ENCODE measurements around the gene ATP6V0A4.

ATP6V0A4 gene

GRCh38 chr7:138825049-138825721, 27.2 kb upstream of the ATP6V0A4 start:
- TF ChIP-seq CTCF (conservative IDR thresholded peaks at IDR 0.05; ENCODE audit: low read depth, low read length): no peak
- H3K4me2 ChIP-seq: no peak overlapping the region
- H4K20me1 ChIP-seq (ENCODE audit: insufficient read depth): no peaks in the 10 kb centered on the region
- H3K4me3 ChIP-seq (IDR thresholded peaks at IDR 0.05; ENCODE audit: insufficient read depth, low read depth, low read length): no peak overlapping the region
- H2AFZ ChIP-seq (ENCODE audit: low read depth): no peak overlapping the region
- H3K79me2 ChIP-seq (ENCODE audit: insufficient read depth, low read depth): no peaks in the 10 kb centered on the region
- no peaks in the 10 kb centered on the region for H3K4me1 ChIP-seq (ENCODE audit: low read depth, poor library complexity, severe bottlenecking)
- H3K9ac ChIP-seq: no peak overlapping the region
- no peaks in the 10 kb centered on the region for H3K27me3 ChIP-seq (ENCODE audit: insufficient read depth, low read depth)
- H3K36me3 ChIP-seq (ENCODE audit: insufficient read depth): no peaks in the 10 kb centered on the region
- H3K27ac ChIP-seq: no peak overlapping the region

GRCh38 chr7:138822867-138823535, 25.0 kb upstream of the ATP6V0A4 start:
- Histone ChIP-seq H3K9ac (no peak overlapping the region), H3K27ac (no peak overlapping the region), H4K20me1 (ENCODE audit: insufficient read depth) (no peaks in the 10 kb centered on the region), H3K4me2 (no peak overlapping the region), H3K79me2 (ENCODE audit: insufficient read depth, low read depth) (no peaks in the 10 kb centered on the region), H3K4me3 (IDR thresholded peaks at IDR 0.05; ENCODE audit: insufficient read depth, low read depth, low read length) (no peak overlapping the region), H2AFZ (ENCODE audit: low read depth) (no peak overlapping the region), H3K27me3 (ENCODE audit: insufficient read depth, low read depth) (no peaks in the 10 kb centered on the region), H3K4me1 (ENCODE audit: low read depth, poor library complexity, severe bottlenecking) (no peaks in the 10 kb centered on the region), H3K36me3 (ENCODE audit: insufficient read depth) (no peaks in the 10 kb centered on the region)
- no peak for TF ChIP-seq CTCF (conservative IDR thresholded peaks at IDR 0.05; ENCODE audit: low read depth, low read length)

- Histone ChIP-seq H4K20me1 (ENCODE audit: insufficient read depth) (no peaks in the 10 kb centered on the region), H3K9ac (no peak overlapping the region), H3K4me1 (ENCODE audit: low read depth, poor library complexity, severe bottlenecking) (no peaks in the 10 kb centered on the region), H3K79me2 (ENCODE audit: insufficient read depth, low read depth) (no peaks in the 10 kb centered on the region), H3K4me3 (IDR thresholded peaks at IDR 0.05; ENCODE audit: insufficient read depth, low read depth, low read length) (no peak overlapping the region), H3K4me2 (no peak overlapping the region), H2AFZ (ENCODE audit: low read depth) (no peak overlapping the region), H3K36me3 (ENCODE audit: insufficient read depth) (no peaks in the 10 kb centered on the region), H3K27me3 (ENCODE audit: insufficient read depth, low read depth) (no peaks in the 10 kb centered on the region), H3K27ac (no peak overlapping the region)
- TF ChIP-seq CTCF (conservative IDR thresholded peaks at IDR 0.05; ENCODE audit: low read depth, low read length): no peak
Measured at GRCh38 chr7:138821912-138822311, 23.9 kb upstream of the ATP6V0A4 start.

DNA sequence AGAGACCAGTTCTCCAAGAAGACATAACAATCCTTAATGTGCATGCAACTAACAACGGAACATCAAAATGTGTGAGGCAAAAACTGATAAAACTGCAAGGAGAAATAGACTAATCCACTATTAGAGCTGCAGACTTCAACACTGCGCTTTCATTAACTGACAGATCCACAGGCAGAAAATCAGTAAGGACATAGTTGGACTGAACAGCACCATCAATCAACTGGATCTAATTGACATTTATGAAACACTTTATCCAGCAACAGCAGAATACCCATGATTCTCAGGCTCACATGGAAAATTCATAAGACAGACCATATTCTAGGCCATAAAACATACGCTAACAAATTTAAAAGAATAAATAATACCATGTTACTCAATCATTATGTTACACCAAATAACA, 21.6 kb upstream of the ATP6V0A4 start:
- Histone ChIP-seq H3K27me3 (ENCODE audit: insufficient read depth, low read depth) (no peaks in the 10 kb centered on the region), H3K4me2 (no peak overlapping the region), H3K4me1 (ENCODE audit: low read depth, poor library complexity, severe bottlenecking) (no peaks in the 10 kb centered on the region), H3K9ac (no peak overlapping the region), H4K20me1 (ENCODE audit: insufficient read depth) (no peaks in the 10 kb centered on the region), H3K79me2 (ENCODE audit: insufficient read depth, low read depth) (no peaks in the 10 kb centered on the region), H3K4me3 (IDR thresholded peaks at IDR 0.05; ENCODE audit: insufficient read depth, low read depth, low read length) (no peak overlapping the region), H3K27ac (no peak overlapping the region), H3K36me3 (ENCODE audit: insufficient read depth) (no peaks in the 10 kb centered on the region), H2AFZ (ENCODE audit: low read depth) (no peak overlapping the region)
- TF ChIP-seq CTCF (conservative IDR thresholded peaks at IDR 0.05; ENCODE audit: low read depth, low read length): no peak
